Neural progenitor cell (in vitro differentiated cells): ENCODE results near the gene SCFD2. TPM values are rescaled to one million over a fixed set of nuclear protein-coding genes. Genes with fewer than 3 reads are reported as not detected.
"Not testable (repeated sequence)": the region's sequence is repeated elsewhere in the genome, so short reads cannot be mapped to it uniquely, and the experiment has no call there.

Experiments used
- DNase-seq: peaks from one replicate; pipeline ENCODE4 v3.0.0-alpha.2; 2016; ENCODE audit warnings: low spot score
- H2AFZ ChIP-seq: fragments of 200-600 bp; sonication (generic); replicated peaks from 2 replicates; pipeline ENCODE4 v1.6.1; 2016; ENCODE audit warnings: antibody characterized with exemption
- H3F3A ChIP-seq: fragments of 200-600 bp; sonication (generic); 2 replicates; pipeline ENCODE4 v1.6.1; 2016; ENCODE audit warnings: antibody characterized with exemption, low read depth
- H3K27ac ChIP-seq: fragments of 200-600 bp; sonication (generic); 2 replicates; pipeline ENCODE4 v1.5.1; 2016; ENCODE audit warnings: mild to moderate bottlenecking
- H3K27me3 ChIP-seq: fragments of 200-600 bp; sonication (generic); 2 replicates; pipeline ENCODE4 v1.6.1; 2016; ENCODE audit warnings: mild to moderate bottlenecking, moderate library complexity
- H3K36me3 ChIP-seq: fragments of 200-600 bp; sonication (generic); 2 replicates; pipeline ENCODE4 v1.5.1; 2016
- H3K4me1 ChIP-seq: fragments of 200-600 bp; sonication (generic); 2 replicates; pipeline ENCODE4 v1.6.1; 2016; ENCODE audit warnings: mixed run types
- H3K4me2 ChIP-seq: fragments of 200-600 bp; sonication (generic); 2 replicates; pipeline ENCODE4 v1.6.1; 2016
- H3K4me3 ChIP-seq: fragments of 200-600 bp; sonication (generic); 2 replicates; pipeline ENCODE4 v1.5.1; 2016
- H3K79me2 ChIP-seq: fragments of 200-600 bp; sonication (generic); 2 replicates; pipeline ENCODE4 v1.6.1; 2016; ENCODE audit warnings: low read depth
- H3K9ac ChIP-seq: fragments of 200-600 bp; sonication (generic); 2 replicates; pipeline ENCODE4 v1.6.1; 2016
- H3K9me3 ChIP-seq: fragments of 200-600 bp; sonication (generic); 2 replicates; pipeline ENCODE4 v1.5.1; 2016; ENCODE audit warnings: low read depth
- H4K20me1 ChIP-seq: fragments of 200-600 bp; sonication (generic); 2 replicates; pipeline ENCODE4 v1.6.1; 2016; ENCODE audit warnings: low read depth
- H3K27ac Mint-ChIP-seq: 3 replicates; pipeline ENCODE4 v1.8.0; 2021; ENCODE audit warnings: mixed read lengths
- H3K27me3 Mint-ChIP-seq: 2 replicates; pipeline ENCODE4 v1.8.0; 2022; ENCODE audit warnings: low read depth, mild to moderate bottlenecking, inconsistent platforms, moderate library complexity, mixed read lengths; ENCODE audit not compliant: insufficient read depth
- H3K36me3 Mint-ChIP-seq: 3 replicates; pipeline ENCODE4 v1.8.0; 2021; ENCODE audit warnings: mixed read lengths
- H3K4me1 Mint-ChIP-seq: 3 replicates; pipeline ENCODE4 v1.8.0; 2021; ENCODE audit warnings: mixed read lengths
- H3K4me3 Mint-ChIP-seq: 3 replicates; pipeline ENCODE4 v1.8.0; 2021; ENCODE audit warnings: mild to moderate bottlenecking, moderate library complexity, mixed read lengths
- H3K9me3 Mint-ChIP-seq: 3 replicates; pipeline ENCODE4 v1.8.0; 2020; ENCODE audit warnings: mixed read lengths
- EZH2 ChIP-seq: fragments of 200-600 bp; sonication (generic); IDR thresholded peaks from 2 replicates; pipeline ENCODE4 v1.6.1; 2017; ENCODE audit warnings: antibody characterized with exemption, mild to moderate bottlenecking, moderate library complexity
- EZH2phosphoT487 ChIP-seq: fragments of 200-600 bp; sonication (generic); IDR thresholded peaks from 2 replicates; pipeline ENCODE4 v1.6.1; 2017; ENCODE audit warnings: antibody characterized with exemption
- total RNA-seq: library from RNA; depleted of rRNA; stranded (reverse); fragments of >200 nt; gene quantifications from 2 replicates; pipeline ENCODE4 v1.2.3, GENCODE V29; 2015; ENCODE audit warnings: low replicate concordance
- TF ChIP-seq, protein P1 (sequence below): fragments of 200-600 bp; sonication (generic); IDR thresholded peaks from 2 replicates; pipeline ENCODE4 v1.5.1; 2017; ENCODE audit warnings: antibody characterized with exemption, mild to moderate bottlenecking

The SCFD2 gene
- total RNA-seq, 1 donor from 2014 or later, result 4.8 TPM

GRCh38 chr4:53267026-53267425 is 98.8 kb downstream of the SCFD2 start:
- Histone ChIP-seq H3K4me3 (no peak overlapping the region), H3K79me2 (no peaks in the 10 kb centered on the region), H2AFZ (no peak overlapping the region), H3K4me1 (no peaks in the 10 kb centered on the region), H3K27ac (no peak overlapping the region), H3K4me2 (no peak overlapping the region), H3F3A (no peaks in the 10 kb centered on the region), H4K20me1 (no peaks in the 10 kb centered on the region), H3K36me3 (no peaks in the 10 kb centered on the region), H3K9ac (no peak overlapping the region), H3K27me3 (no peaks in the 10 kb centered on the region), H3K9me3 (no peaks in the 10 kb centered on the region)
- DNase-seq, result no peak
- Mint-ChIP-seq H3K27me3 (peaks cover 2% of the 10 kb centered on the region), H3K9me3 (peaks cover 8% of the 10 kb centered on the region), H3K4me1 (no peaks in the 10 kb centered on the region), H3K4me3 (no peak overlapping the region), H3K27ac (no peak overlapping the region), H3K36me3 (no peaks in the 10 kb centered on the region)
- TF ChIP-seq EZH2phosphoT487 (no peak), EZH2 (no peak)
- TF ChIP-seq, protein P1, sequence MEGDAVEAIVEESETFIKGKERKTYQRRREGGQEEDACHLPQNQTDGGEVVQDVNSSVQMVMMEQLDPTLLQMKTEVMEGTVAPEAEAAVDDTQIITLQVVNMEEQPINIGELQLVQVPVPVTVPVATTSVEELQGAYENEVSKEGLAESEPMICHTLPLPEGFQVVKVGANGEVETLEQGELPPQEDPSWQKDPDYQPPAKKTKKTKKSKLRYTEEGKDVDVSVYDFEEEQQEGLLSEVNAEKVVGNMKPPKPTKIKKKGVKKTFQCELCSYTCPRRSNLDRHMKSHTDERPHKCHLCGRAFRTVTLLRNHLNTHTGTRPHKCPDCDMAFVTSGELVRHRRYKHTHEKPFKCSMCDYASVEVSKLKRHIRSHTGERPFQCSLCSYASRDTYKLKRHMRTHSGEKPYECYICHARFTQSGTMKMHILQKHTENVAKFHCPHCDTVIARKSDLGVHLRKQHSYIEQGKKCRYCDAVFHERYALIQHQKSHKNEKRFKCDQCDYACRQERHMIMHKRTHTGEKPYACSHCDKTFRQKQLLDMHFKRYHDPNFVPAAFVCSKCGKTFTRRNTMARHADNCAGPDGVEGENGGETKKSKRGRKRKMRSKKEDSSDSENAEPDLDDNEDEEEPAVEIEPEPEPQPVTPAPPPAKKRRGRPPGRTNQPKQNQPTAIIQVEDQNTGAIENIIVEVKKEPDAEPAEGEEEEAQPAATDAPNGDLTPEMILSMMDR, result no peak

GRCh38 chr4:53255986-53256385 is 109.9 kb downstream of the SCFD2 start:
- H3K36me3 ChIP-seq, H3K4me3 ChIP-seq, H3K9ac ChIP-seq, H3K27ac ChIP-seq, H3K9me3 ChIP-seq, H3F3A ChIP-seq, DNase-seq, H3K4me2 ChIP-seq, H3K4me3 Mint-ChIP-seq, H3K79me2 ChIP-seq, H4K20me1 ChIP-seq, H2AFZ ChIP-seq, H3K27me3 Mint-ChIP-seq, H3K27ac Mint-ChIP-seq, H3K36me3 Mint-ChIP-seq, H3K4me1 ChIP-seq, H3K9me3 Mint-ChIP-seq, H3K27me3 ChIP-seq, H3K4me1 Mint-ChIP-seq: not testable (repeated sequence)

DNA sequence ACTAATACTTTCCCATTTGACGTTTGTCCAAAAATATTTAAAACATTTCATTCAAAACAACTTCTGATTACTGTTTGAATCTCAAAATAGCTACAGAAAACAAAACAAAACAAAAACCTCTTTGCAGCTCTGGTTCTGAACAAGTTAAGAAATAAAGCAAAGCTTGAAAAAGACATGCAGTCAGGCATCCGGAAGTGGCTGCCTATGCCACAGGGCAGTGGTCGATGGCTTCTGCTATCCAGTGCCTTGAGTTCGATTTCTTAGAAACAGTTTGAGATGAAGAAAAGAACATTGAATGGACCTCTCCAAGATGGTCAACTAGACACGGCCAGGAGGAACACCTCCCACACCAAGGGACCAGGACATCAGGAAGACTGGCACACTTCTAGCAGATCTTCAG is 125.3 kb downstream of the SCFD2 start:
- H3K27me3 Mint-ChIP-seq, result peaks cover 8% of the 10 kb centered on the region
- no peaks in the 10 kb centered on the region for H3K4me1 Mint-ChIP-seq
- no peak overlapping the region for H3K27ac Mint-ChIP-seq
- Histone ChIP-seq H2AFZ (no peak overlapping the region), H3K4me2 (no peak overlapping the region), H3K9me3 (no peaks in the 10 kb centered on the region), H3F3A (no peaks in the 10 kb centered on the region), H3K79me2 (no peaks in the 10 kb centered on the region), H3K27me3 (no peaks in the 10 kb centered on the region), H3K27ac (no peak overlapping the region), H3K4me3 (no peak overlapping the region), H4K20me1 (no peaks in the 10 kb centered on the region), H3K9ac (no peak overlapping the region), H3K4me1 (no peaks in the 10 kb centered on the region), H3K36me3 (no peaks in the 10 kb centered on the region)
- H3K36me3 Mint-ChIP-seq, result no peaks in the 10 kb centered on the region
- TF ChIP-seq EZH2 (no peak), EZH2phosphoT487 (no peak)
- TF ChIP-seq, protein P1, result no peak
- H3K9me3 Mint-ChIP-seq, result peaks cover 14% of the 10 kb centered on the region
- DNase-seq, result no peak
- no peak overlapping the region for H3K4me3 Mint-ChIP-seq

DNA sequence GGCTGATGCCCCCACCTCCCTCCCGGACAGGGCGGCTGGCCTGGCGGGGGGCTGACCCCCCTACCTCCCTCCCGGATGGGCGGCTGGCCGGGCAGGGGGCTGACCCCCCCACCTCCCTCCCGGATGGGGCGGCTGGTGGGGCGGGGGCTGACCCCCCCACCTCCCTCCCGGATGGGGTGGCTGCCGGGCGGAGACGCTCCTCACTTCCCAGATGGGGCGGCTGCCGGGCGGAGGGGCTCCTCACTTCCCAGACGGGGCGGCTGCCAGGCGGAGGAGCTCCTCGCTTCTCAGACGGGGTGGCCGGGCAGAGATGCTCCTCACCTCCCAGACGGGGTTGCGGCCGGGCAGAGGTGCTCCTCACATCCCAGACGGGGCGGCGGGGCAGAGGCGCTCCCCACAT is 127.5 kb downstream of the SCFD2 start:
- not testable (repeated sequence) for H3K36me3 Mint-ChIP-seq, H3K79me2 ChIP-seq, H3K9me3 Mint-ChIP-seq, DNase-seq, H3K9me3 ChIP-seq, H3K9ac ChIP-seq, H3K4me3 Mint-ChIP-seq, H4K20me1 ChIP-seq, H3K4me2 ChIP-seq, H2AFZ ChIP-seq, H3F3A ChIP-seq, H3K27ac ChIP-seq, H3K27me3 ChIP-seq, H3K36me3 ChIP-seq, H3K27ac Mint-ChIP-seq, H3K4me1 ChIP-seq, H3K4me1 Mint-ChIP-seq, H3K4me3 ChIP-seq, H3K27me3 Mint-ChIP-seq

- H3K36me3 Mint-ChIP-seq, H3K27me3 ChIP-seq, H3K4me1 Mint-ChIP-seq, H3K4me3 ChIP-seq, H3K9me3 Mint-ChIP-seq, H3K4me1 ChIP-seq, H3K4me2 ChIP-seq, H4K20me1 ChIP-seq, DNase-seq, H3K27ac Mint-ChIP-seq, H2AFZ ChIP-seq, H3F3A ChIP-seq, H3K9ac ChIP-seq, H3K79me2 ChIP-seq, H3K4me3 Mint-ChIP-seq, H3K36me3 ChIP-seq, H3K27me3 Mint-ChIP-seq, H3K9me3 ChIP-seq, H3K27ac ChIP-seq: not testable (repeated sequence)
These were observed 128.1 kb downstream of the SCFD2 start for GRCh38 chr4:53237811-53238210.

DNA sequence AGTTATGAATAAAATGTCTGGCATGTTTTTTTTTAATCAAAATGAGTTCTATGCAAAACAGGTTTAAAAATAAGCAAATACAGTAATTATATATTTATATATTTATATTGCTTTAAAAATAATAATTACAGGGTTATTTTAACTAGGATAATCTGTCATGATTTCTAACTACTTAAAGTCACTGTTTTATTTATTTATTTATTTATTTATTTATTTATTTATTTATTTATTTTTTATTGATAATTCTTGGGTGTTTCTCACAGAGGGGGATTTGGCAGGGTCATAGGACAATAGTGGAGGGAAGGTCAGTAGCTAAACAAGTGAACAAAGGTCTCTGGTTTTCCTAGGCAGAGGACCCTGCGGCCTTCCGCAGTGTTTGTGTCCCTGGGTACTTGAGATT is 129.2 kb downstream of the SCFD2 start:
- H3K9me3 ChIP-seq, H4K20me1 ChIP-seq, H3K79me2 ChIP-seq, H3K27me3 ChIP-seq, H3K9ac ChIP-seq, H2AFZ ChIP-seq, DNase-seq, H3K27me3 Mint-ChIP-seq, H3K27ac Mint-ChIP-seq, H3K4me3 ChIP-seq, H3K4me1 Mint-ChIP-seq, H3K36me3 Mint-ChIP-seq, H3K4me1 ChIP-seq, H3K9me3 Mint-ChIP-seq, H3K36me3 ChIP-seq, H3K4me3 Mint-ChIP-seq, H3K4me2 ChIP-seq, H3K27ac ChIP-seq, H3F3A ChIP-seq: not testable (repeated sequence)
